Endodermal cell (in vitro differentiated cells): ENCODE data around the gene CEACAM19. TPM values are rescaled to one million over a fixed set of nuclear protein-coding genes. Genes with fewer than 3 reads are reported as not detected.

Experiments
- DNase-seq: peaks from one replicate; pipeline ENCODE4 v3.0.0-alpha.2; 2017
- H3K27ac ChIP-seq: 2 replicates; pipeline ENCODE4 v1.5.1; 2013; ENCODE audit warnings: mild to moderate bottlenecking, low read depth, low read length, moderate library complexity
- H3K27me3 ChIP-seq: 2 replicates; pipeline ENCODE4 v1.6.1; 2013; ENCODE audit warnings: mild to moderate bottlenecking, low read length, moderate library complexity; ENCODE audit not compliant: insufficient read depth, control insufficient read depth, poor library complexity, severe bottlenecking
- H3K36me3 ChIP-seq: 2 replicates; pipeline ENCODE4 v1.7.0; 2013; ENCODE audit warnings: mild to moderate bottlenecking, low read length, moderate library complexity; ENCODE audit not compliant: control insufficient read depth, insufficient read depth
- H3K4me1 ChIP-seq: one replicate; pipeline ENCODE4 v1.7.0; 2013; ENCODE audit warnings: low read length; ENCODE audit not compliant: control insufficient read depth, insufficient read depth
- H3K4me3 ChIP-seq: 2 replicates; pipeline ENCODE4 v1.5.1; 2013; ENCODE audit warnings: mild to moderate bottlenecking, low read length, moderate library complexity
- H3K9ac ChIP-seq: 2 replicates; pipeline ENCODE4 v1.6.1; 2013; ENCODE audit warnings: mild to moderate bottlenecking, low read length, moderate library complexity; ENCODE audit not compliant: poor library complexity, severe bottlenecking; ENCODE audit errors: extremely low read depth
- H3K9me3 ChIP-seq: 2 replicates; pipeline ENCODE4 v1.6.1; 2013; ENCODE audit warnings: mild to moderate bottlenecking, low read length, moderate library complexity; ENCODE audit not compliant: control insufficient read depth
- H3K27ac Mint-ChIP-seq: 2 replicates; pipeline ENCODE4 v1.8.0; 2020; ENCODE audit warnings: mixed read lengths
- H3K27me3 Mint-ChIP-seq: 2 replicates; pipeline ENCODE4 v1.8.0; 2021; ENCODE audit warnings: mild to moderate bottlenecking, mixed read lengths; ENCODE audit not compliant: insufficient read depth
- H3K36me3 Mint-ChIP-seq: 2 replicates; pipeline ENCODE4 v1.8.0; 2020; ENCODE audit warnings: low read depth, mixed read lengths
- H3K4me1 Mint-ChIP-seq: 2 replicates; pipeline ENCODE4 v1.8.0; 2020; ENCODE audit warnings: mixed read lengths
- H3K4me3 Mint-ChIP-seq: 2 replicates; pipeline ENCODE4 v1.8.0; 2020; ENCODE audit warnings: mild to moderate bottlenecking, moderate library complexity, mixed read lengths
- H3K9me3 Mint-ChIP-seq: 2 replicates; pipeline ENCODE4 v1.8.0; 2020; ENCODE audit warnings: mild to moderate bottlenecking, mixed read lengths
- CTCF ChIP-seq: fragments of 200-600 bp; sonication (generic); conservative IDR thresholded peaks from 2 replicates; pipeline ENCODE4 v1.5.0; 2021; ENCODE audit warnings: antibody characterized with exemption, mild to moderate bottlenecking
- WGBS, 2 experiments: methylation state at CpG; one replicate each; pipeline versions ENCODE4 v1.1.5 to v1.1.7; 2013; ENCODE audit warnings: missing lambda C conversion rate in 2 of 2, mixed read lengths in 1 of 2; ENCODE audit not compliant: insufficient coverage in 1 of 2, insufficient read length in 1 of 2; 5-methylcytosine and 5-hydroxymethylcytosine counted together
- total RNA-seq, 2 donors: library from RNA; stranded (reverse); fragmentation: NEBNext Ultra II Directional in 1 of 2; extraction: Animal tissue kit (Norgen Biotek cat#: 25700) in 1 of 2; gene quantifications; 2 replicates in 1 of 2; 3 replicates in 1 of 2; pipeline ENCODE4 v1.2.1, GENCODE V29; 2021

CEACAM19 gene
- total RNA-seq, 2 donors from 2014 or later: 2.2 to 2.8 TPM

- Mint-ChIP-seq H3K4me1 (peaks cover 8% of the 10 kb centered on the region), H3K9me3 (no peaks in the 10 kb centered on the region), H3K36me3 (no peaks in the 10 kb centered on the region), H3K27me3 (peaks cover 2% of the 10 kb centered on the region), H3K27ac (no peak overlapping the region), H3K4me3 (no peak overlapping the region)
- Histone ChIP-seq H3K27ac (no peak overlapping the region), H3K4me1 (no peaks in the 10 kb centered on the region), H3K9ac (no peak overlapping the region), H3K9me3 (no peaks in the 10 kb centered on the region), H3K36me3 (no peaks in the 10 kb centered on the region), H3K27me3 (no peaks in the 10 kb centered on the region), H3K4me3 (no peak overlapping the region)
- no peak for TF ChIP-seq CTCF
- WGBS, 2 experiments: 91 to 95% methylated on average over 2 to 4 of the region's 4 CpGs
- no peak for DNase-seq
Measured at GRCh38 chr19:44685877-44686276, 14.6 kb downstream of the CEACAM19 start.

- no peaks in the 10 kb centered on the region for H3K9me3 ChIP-seq
- H3K4me1 ChIP-seq: no peaks in the 10 kb centered on the region
- Mint-ChIP-seq H3K4me3 (no peak overlapping the region), H3K27me3 (peaks cover 2% of the 10 kb centered on the region), H3K4me1 (peaks cover 8% of the 10 kb centered on the region), H3K27ac (no peak overlapping the region), H3K36me3 (no peaks in the 10 kb centered on the region), H3K9me3 (no peaks in the 10 kb centered on the region)
- WGBS, 2 experiments: 94 to 95% methylated on average over 4 of the region's 4 CpGs
- no peak overlapping the region for H3K27ac ChIP-seq
- no peaks in the 10 kb centered on the region for H3K27me3 ChIP-seq
- no peak for DNase-seq
- H3K4me3 ChIP-seq: no peak overlapping the region
- no peak for TF ChIP-seq CTCF
- no peak overlapping the region for H3K9ac ChIP-seq
- no peaks in the 10 kb centered on the region for H3K36me3 ChIP-seq
Measured at GRCh38 chr19:44686896-44687295, 15.6 kb downstream of the CEACAM19 start.

GRCh38 chr19:44687888-44688287, 16.6 kb downstream of the CEACAM19 start:
- WGBS, 2 experiments: 92 to 94% methylated on average over 6 to 7 of the region's 7 CpGs
- Mint-ChIP-seq H3K27me3 (peaks cover 2% of the 10 kb centered on the region), H3K4me1 (peaks cover 8% of the 10 kb centered on the region), H3K4me3 (no peak overlapping the region), H3K36me3 (no peaks in the 10 kb centered on the region), H3K27ac (no peak overlapping the region), H3K9me3 (no peaks in the 10 kb centered on the region)
- Histone ChIP-seq H3K36me3 (no peaks in the 10 kb centered on the region), H3K4me3 (no peak overlapping the region), H3K27ac (no peak overlapping the region), H3K9me3 (no peaks in the 10 kb centered on the region), H3K9ac (no peak overlapping the region), H3K27me3 (no peaks in the 10 kb centered on the region), H3K4me1 (no peaks in the 10 kb centered on the region)
- no peak for TF ChIP-seq CTCF
- no peak for DNase-seq
